HG02759 (cell line): Measurements from ENCODE around the gene RNF180.
A peak's percentile ranks its signal among the peaks of the same experiment; 100 is the strongest.

ENCODE experiments used
- ATAC-seq: cut with Tn5 transposase; IDR thresholded peaks from one replicate; pipeline ENCODE4 v1.9.1; 2021; ENCODE audit warnings: mild to moderate bottlenecking, moderate library complexity; ENCODE audit not compliant: unreplicated experiment

The RNF180 gene

DNA sequence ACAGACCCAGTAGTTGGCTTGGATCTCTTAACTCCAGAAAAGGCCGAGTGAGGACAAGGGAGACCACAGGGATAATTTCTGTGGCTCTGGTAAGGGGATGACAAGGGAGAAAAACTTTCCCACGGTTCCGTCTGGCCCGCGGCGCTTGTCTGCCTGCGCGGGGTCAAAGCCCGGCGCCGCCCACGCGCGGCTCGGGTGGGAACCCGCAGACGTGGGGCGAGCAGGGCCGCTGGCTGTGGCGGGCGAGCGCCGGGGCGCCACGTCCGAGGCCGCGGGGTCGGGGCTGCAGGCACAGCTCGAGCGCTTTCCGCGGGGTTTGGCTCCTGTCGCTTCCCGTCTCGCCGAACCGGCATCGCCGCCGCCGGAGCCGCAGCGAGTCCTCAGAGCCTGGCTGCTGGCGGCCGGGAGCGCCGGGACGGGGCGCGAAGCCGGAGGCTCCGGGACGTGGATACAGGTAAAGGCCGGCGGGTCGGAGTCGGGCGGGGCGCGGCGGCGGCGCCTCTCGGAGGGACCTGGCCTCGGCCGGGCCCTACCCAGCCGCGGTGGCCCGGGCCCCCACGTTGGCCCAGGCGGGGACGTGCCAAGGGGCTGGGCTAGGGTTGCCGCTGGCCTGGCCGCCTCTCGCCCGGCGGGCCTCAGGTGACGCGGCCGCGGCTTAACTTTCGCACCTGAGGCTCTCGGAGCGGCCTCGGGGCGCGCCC is at the start of gene RNF180:
RNF180 (plus strand) TSS at position 344 of the 701 bp plus-strand sequence. CDS start 34,965 bp downstream, outside the sequence.
- peak; percentile 65 for ATAC-seq

DNA sequence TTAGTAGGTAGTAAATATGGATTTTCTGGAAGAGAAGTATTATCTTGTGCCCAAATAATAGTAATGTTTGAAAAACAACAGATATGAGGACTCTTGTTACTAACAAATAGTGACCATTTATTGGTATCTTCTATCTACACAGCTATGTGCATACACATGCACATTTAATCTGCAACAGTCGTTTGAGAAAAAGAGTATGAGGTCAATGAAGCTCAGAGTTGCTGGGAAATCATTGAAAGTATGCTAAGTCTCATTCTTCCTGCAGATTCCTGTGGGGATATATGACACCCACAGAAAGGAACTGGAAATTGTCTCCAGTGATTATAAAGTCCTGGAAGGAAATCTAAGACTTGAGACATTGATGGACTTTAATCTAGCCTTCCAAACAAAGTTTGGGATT is 40.1 kb upstream of the RNF180 start:
- no peak for ATAC-seq

DNA sequence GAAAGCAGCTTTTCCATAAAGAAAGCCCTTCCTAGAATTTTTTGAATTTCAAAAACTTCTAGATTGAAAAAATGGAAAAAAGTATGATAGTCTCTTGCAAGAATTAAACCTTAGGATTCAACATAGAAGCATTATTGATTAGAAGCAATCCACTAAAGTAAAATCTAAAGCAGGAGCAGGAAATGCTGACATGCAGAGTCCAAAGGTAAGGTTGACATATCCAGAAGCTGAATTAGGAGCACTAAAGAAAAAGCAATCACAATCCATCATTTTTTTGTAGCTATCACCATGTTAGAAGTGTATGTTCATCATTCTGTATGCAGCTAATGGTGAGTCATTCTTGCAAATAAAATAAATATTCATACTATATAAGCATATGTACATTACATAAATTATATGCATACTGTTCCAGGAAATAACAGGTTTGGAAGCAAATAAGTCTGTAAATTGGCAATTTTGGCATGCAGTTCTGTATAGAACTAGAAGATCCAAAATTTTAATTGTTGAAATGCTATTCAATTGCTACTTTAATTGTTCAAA is 39.4 kb upstream of the RNF180 start:
- no peak for ATAC-seq

GRCh38 chr5:64140018-64140417 is 25.6 kb upstream of the RNF180 start:
- ATAC-seq, result no peak

GRCh38 chr5:64144425-64145215 is 21.0 kb upstream of the RNF180 start:
- no peak for ATAC-seq

- ATAC-seq, result no peak
These were observed 20.3 kb upstream of the RNF180 start for GRCh38 chr5:64145216-64145895.

- no peak for ATAC-seq
These were observed 18.3 kb upstream of the RNF180 start for GRCh38 chr5:64147379-64147778.

DNA sequence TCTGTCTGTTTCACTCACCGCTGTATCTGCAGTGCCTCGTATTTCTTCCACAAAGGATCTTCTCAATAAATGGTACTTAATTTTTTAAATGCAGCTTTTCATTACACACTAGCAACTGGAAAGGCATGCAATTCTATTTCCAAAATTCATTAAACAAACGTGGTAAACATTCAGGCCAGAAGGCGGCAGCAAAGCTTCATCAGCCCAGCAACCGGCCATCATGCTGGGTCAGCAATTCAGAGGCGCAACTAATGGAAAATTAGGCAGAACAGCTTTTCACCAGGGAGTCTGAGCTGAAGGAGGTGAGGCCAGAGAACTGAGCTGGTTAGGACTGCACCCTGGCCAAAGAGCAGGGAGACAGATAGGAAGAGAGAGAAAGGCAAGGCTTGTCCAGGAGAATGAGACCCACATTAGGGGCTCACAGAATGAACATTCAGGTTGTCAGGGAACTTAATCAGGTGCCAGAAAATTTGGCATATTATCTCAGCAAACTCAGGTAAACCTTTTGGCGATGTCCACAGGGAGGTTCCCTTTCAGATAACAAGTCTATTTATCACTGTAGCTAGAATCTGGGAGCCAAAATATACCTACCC is 17.7 kb upstream of the RNF180 start:
- peak; percentile 68 for ATAC-seq

GRCh38 chr5:64149268-64149667 is 16.4 kb upstream of the RNF180 start:
- ATAC-seq, result no peak

DNA sequence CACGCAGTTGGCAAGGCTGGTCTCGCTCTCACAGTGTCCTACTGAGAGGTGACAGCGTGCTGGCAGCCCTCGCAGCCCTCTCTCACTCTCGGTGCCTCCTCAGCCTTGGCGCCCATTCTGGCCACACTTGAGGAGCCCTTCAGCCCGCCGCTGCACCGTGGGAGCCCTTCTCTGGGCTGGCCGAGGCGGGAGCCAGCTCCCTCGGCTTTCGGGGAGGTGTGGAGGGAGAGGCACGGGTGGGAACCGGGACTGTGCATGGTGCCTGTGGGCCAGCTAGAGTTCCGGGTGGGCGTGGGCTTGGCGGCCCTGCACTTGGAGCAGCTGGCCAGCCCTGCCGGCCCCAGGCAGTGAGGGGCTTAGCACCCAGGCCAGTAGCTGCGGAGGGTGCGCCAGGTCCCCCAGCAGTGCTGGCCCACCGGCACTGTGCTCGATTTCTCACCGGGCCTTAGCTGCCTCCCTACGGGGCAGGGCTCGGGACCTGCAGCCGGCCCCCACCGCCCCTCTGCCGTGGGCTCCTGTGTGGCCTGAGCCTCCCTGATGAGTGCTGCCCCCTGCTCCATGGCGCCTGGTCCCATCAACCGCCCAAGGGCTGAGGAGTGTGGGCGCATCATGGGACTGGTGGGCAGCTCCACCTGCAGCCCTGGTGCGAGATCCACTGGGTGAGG is 15.7 kb upstream of the RNF180 start:
- ATAC-seq, result no peak

DNA sequence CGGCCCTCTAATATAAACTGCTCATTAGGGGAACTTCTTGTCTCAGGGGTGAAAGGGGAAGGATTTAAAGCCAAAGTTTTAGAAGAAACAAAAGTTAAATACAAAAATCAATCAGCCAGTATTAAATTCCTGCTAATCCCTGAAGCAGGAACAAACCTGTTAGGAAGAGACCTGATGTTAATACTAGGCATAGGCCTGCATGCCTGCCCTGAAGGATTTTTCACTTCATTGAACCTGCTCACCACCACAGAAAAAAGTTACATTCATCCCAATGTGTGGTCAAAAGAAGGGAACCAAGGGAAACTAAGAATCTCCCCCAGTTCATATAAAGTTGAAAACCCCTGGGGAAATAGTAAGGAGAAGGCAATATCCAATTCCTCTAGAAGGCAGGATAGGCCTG is 9.4 kb upstream of the RNF180 start:
- no peak for ATAC-seq

DNA sequence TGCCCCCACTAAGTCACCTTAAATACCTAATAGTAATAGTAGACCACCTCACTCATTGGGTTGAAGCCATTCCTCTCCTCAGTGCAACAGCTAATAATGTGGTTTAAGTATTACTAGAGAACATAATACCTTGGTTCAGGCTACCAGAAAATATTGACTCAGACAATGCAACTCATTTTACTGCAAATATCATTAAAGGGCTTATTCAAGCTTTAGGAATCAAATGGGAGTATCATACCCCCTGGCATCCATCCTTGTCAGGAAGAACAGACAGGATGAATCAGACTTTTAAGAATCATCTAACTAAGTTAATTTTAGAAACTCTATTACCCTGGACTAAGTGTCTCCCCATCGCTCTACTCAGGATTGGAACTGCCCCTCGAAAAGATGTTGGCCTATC is 6.8 kb upstream of the RNF180 start:
- ATAC-seq, result no peak

DNA sequence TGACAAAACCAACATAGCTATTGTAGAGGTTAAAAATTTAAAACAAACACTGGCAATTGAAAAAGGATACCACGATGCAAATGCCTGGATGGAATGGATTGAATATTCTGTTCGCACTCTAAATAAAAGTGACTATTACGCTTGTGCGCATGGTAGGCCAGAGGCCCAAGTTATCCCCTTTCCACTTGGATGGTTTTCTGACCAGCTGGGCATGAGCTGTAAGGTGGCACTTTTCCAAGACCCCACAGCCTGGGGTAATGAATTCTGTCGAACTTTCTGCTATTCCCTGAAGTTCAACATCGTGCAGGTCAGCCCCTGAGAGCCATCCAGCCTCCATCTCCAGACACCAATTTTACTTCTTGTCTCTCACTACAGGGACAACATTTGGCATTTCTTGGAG is 5.4 kb upstream of the RNF180 start:
- ATAC-seq, result no peak

DNA sequence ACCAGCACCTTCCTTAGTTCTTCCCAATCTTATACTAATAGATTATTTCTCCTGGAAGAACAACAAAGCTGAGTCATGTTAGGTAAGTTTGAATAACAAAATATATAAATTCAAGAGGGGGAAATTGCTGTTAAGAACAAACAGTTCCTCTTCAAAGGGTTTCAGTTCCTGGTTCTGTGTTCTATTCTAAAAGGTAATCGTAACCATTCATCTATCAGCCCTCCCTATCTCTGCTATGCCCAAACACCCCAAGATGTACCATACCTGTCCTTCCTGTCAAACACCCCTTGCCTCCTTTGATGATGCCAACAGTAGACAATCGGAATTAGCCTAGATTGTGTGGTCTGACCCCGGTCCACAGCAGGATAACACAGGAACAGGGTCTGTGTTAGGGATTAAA is 4.2 kb upstream of the RNF180 start:
- ATAC-seq, result peak; percentile 44

GRCh38 chr5:64163135-64163534 is 2.5 kb upstream of the RNF180 start:
- no peak for ATAC-seq

GRCh38 chr5:64163746-64164145 is 1.9 kb upstream of the RNF180 start:
- no peak for ATAC-seq

- ATAC-seq, result no peak
These were observed 1.5 kb upstream of the RNF180 start for GRCh38 chr5:64164166-64164565.

DNA sequence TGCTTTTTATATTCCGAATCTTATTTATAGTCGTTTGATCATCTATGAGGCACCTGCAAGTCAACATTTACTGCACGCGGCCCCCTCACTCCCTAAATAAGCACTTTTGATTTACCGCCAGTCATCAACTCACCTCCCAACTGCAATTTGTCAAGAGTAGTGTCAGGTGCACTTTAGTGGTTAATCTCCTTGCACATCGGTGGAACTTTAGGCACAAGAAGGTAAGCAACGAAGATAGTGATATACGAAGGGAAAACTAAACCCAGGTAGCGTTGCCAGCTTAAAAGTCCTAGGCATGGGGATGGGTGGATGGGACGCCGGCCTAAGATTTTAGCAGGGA is 513 bp upstream of the RNF180 start:
- ATAC-seq, result no peak

- ATAC-seq, result peak; percentile 17
These were observed 737 bp downstream of the RNF180 start for GRCh38 chr5:64166201-64166959.

GRCh38 chr5:64176301-64176700 is 10.7 kb downstream of the RNF180 start:
- no peak for ATAC-seq
